CD4-positive, alpha-beta memory T cell (primary cell): ENCODE results near the gene SYVN1. TPM values are rescaled to one million over a fixed set of nuclear protein-coding genes. Genes with fewer than 3 reads are reported as not detected.

ENCODE experiments used
- CTCF ChIA-PET: fragments of 350-600 bp; sonication (Branson Sonifier 250); formaldehyde crosslinking; loops from one replicate; lab custom pipeline; 2021; ENCODE audit warnings: inconsistent platforms; ENCODE audit not compliant: partially characterized antibody; lab: Charles Lee
- POLR2A ChIA-PET: fragments of 350-600 bp; sonication (Branson Sonifier 250); formaldehyde crosslinking; loops from one replicate; lab custom pipeline; 2021; ENCODE audit not compliant: partially characterized antibody; lab: Charles Lee
- DNase-seq, 5 donors: peaks; one replicate each; pipeline versions ENCODE4 v3.0.0 to v3.0.0-alpha.2; 2020 to 2022; ENCODE audit warnings: mixed read lengths in 1 of 5
- H3K27ac ChIP-seq: one replicate; pipeline ENCODE4 v1.7.0; 2013; ENCODE audit warnings: low read depth, low read length
- H3K27me3 ChIP-seq: 2 replicates; pipeline ENCODE4 v1.7.0; 2013; ENCODE audit warnings: mild to moderate bottlenecking, low read length, moderate library complexity; ENCODE audit not compliant: insufficient read depth
- H3K36me3 ChIP-seq: 2 replicates; pipeline ENCODE4 v1.7.0; 2013; ENCODE audit warnings: mild to moderate bottlenecking, low read length, moderate library complexity; ENCODE audit not compliant: insufficient read depth
- H3K4me1 ChIP-seq: 2 replicates; pipeline ENCODE4 v1.7.0; 2013; ENCODE audit warnings: mild to moderate bottlenecking, low read length, moderate library complexity; ENCODE audit not compliant: insufficient read depth
- H3K4me3 ChIP-seq, 2 donors: one replicate each; pipeline ENCODE4 v1.7.0; 2013; ENCODE audit warnings: low read length in 2 of 2, mild to moderate bottlenecking in 1 of 2
- H3K9me3 ChIP-seq, 2 donors: one replicate each; pipeline ENCODE4 v1.7.0; 2013; ENCODE audit warnings: low read length in 2 of 2, control low read depth in 1 of 2; ENCODE audit not compliant: control insufficient read depth in 1 of 2
- H3K27ac Mint-ChIP-seq, 7 donors: one replicate each; pipeline ENCODE4 v1.8.0; 2020 to 2021; ENCODE audit warnings: mixed read lengths in 7 of 7, mild to moderate bottlenecking in 6 of 7, inconsistent platforms in 3 of 7, moderate library complexity in 3 of 7
- H3K27me3 Mint-ChIP-seq, 2 donors: one replicate each; pipeline ENCODE4 v1.8.0; 2020 to 2021; ENCODE audit warnings: mixed read lengths in 2 of 2
- H3K36me3 Mint-ChIP-seq, 2 donors: one replicate each; pipeline ENCODE4 v1.8.0; 2020 to 2021; ENCODE audit warnings: mixed read lengths in 2 of 2, inconsistent platforms in 1 of 2, mild to moderate bottlenecking in 1 of 2
- H3K4me1 Mint-ChIP-seq, 4 donors: one replicate each; pipeline ENCODE4 v1.8.0; 2020 to 2021; ENCODE audit warnings: mixed read lengths in 4 of 4, mild to moderate bottlenecking in 1 of 4
- H3K4me3 Mint-ChIP-seq, 8 donors: one replicate each; pipeline ENCODE4 v1.8.0; 2020 to 2021; ENCODE audit warnings: mixed read lengths in 8 of 8, mild to moderate bottlenecking in 7 of 8, moderate library complexity in 6 of 8, inconsistent platforms in 3 of 8
- H3K9me3 Mint-ChIP-seq, 8 donors: one replicate each; pipeline ENCODE4 v1.8.0; 2020 to 2021; ENCODE audit warnings: mixed read lengths in 8 of 8, mild to moderate bottlenecking in 5 of 8, inconsistent platforms in 3 of 8, moderate library complexity in 1 of 8
- intact Hi-C: fragments of 100-400 bp; cut with micrococcal nuclease; formaldehyde crosslinking; loops from one replicate; pipeline ENCODE4 v1.15.1; 2023
- polyA plus RNA-seq, 2 donors: library from polyadenylated mRNA; unstranded; fragments of 300-500 nt; fragmentation: Illumina TruSeq; gene quantifications; one replicate each; pipeline ENCODE4 v1.2.3, GENCODE V29; 2021
- total RNA-seq, 2 experiments: library from RNA; stranded (reverse); gene quantifications; one replicate each; pipeline ENCODE4 v1.2.3, GENCODE V29; 2021

The SYVN1 gene
- total and polyA plus RNA-seq, 4 experiments from 2014 or later, result 2.8 to 76.5 (median 45.5) TPM

- ChIA-PET POLR2A (interaction anchor here (0.9 to 17.5 kb wide), 2 partner anchors 24 to 50 kb away, joined by 3 to 320 read pairs; partner anchors contain the start of genes FAU, MRPL49, SAC3D1 and TM7SF2), CTCF (interaction anchor here (0.9 to 1.3 kb wide), 3 partner anchors 20 to 23 kb away, joined by 3 to 5 read pairs (median 4); partner anchors contain the start of gene TM7SF2)
- Histone ChIP-seq H3K4me3 (no peak overlapping the region), H3K27me3 (no peaks in the 10 kb centered on the region), H3K36me3 (peaks cover 33% of the 10 kb centered on the region), H3K4me1 (peaks cover 4% of the 10 kb centered on the region), H3K27ac (no peak overlapping the region), H3K9me3 (no peaks in the 10 kb centered on the region)
- H3K4me1 Mint-ChIP-seq, result peaks cover 3 to 9% (median 6%) of the 10 kb centered on the region in 4 donors
- H3K4me3 Mint-ChIP-seq, result no peak overlapping the region
- H3K36me3 Mint-ChIP-seq, result peaks cover 19 to 26% of the 10 kb centered on the region in 2 donors
- intact Hi-C loops, result no loop called here
- no peaks in the 10 kb centered on the region for H3K27me3 Mint-ChIP-seq
- no peak for DNase-seq
- no peak overlapping the region for H3K27ac Mint-ChIP-seq
- H3K9me3 Mint-ChIP-seq, result no peaks in the 10 kb centered on the region
Observed at GRCh38 chr11:65090628-65091027, 43.7 kb downstream of the SYVN1 start.

- no peak for DNase-seq
- no peak overlapping the region for H3K27ac ChIP-seq
- no peaks in the 10 kb centered on the region for H3K27me3 Mint-ChIP-seq
- H3K9me3 ChIP-seq, result no peaks in the 10 kb centered on the region
- peaks cover 38% of the 10 kb centered on the region for H3K36me3 ChIP-seq
- H3K9me3 Mint-ChIP-seq, result no peaks in the 10 kb centered on the region
- H3K4me3 Mint-ChIP-seq, result no peak overlapping the region
- H3K4me3 ChIP-seq, result no peak overlapping the region
- POLR2A ChIA-PET, result interaction anchor here (17.5 kb wide), 1 partner anchor 25 kb away, joined by 320 read pairs; the partner anchor contains the start of genes FAU, MRPL49, TM7SF2 and ZNHIT2
- H3K36me3 Mint-ChIP-seq, result peaks cover 21 to 28% of the 10 kb centered on the region in 2 donors
- peak overlapping the region in 1 of 7 donors; percentile 43 for H3K27ac Mint-ChIP-seq
- H3K27me3 ChIP-seq, result no peaks in the 10 kb centered on the region
- intact Hi-C loops, result no loop called here
- H3K4me1 ChIP-seq, result peaks cover 13% of the 10 kb centered on the region
- peaks cover 5 to 17% (median 10%) of the 10 kb centered on the region in 4 donors for H3K4me1 Mint-ChIP-seq
- CTCF ChIA-PET, result interaction anchor here (0.6 to 1.3 kb wide), 3 partner anchors 10 to 24 kb away, joined by 3 to 5 read pairs (median 4); partner anchors contain the start of gene TM7SF2
Observed at GRCh38 chr11:65089621-65090020, 44.7 kb downstream of the SYVN1 start.

DNA sequence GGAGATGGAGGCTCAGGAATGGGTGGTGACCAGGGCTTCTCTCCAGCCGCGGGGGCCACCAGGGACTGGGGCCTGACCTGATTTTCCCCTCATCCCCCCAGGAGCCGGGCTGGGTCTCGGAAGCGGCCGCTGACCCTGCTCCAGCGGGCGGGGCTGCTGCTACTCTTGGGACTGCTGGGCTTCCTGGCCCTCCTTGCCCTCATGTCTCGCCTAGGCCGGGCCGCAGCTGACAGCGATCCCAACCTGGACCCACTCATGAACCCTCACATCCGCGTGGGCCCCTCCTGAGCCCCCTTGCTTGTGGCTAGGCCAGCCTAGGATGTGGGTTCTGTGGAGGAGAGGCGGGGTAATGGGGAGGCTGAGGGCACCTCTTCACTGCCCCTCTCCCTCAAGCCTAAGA lies 46.5 kb downstream of the SYVN1 start:
- H3K27me3 Mint-ChIP-seq, result no peaks in the 10 kb centered on the region
- H3K4me1 ChIP-seq, result peaks cover 24% of the 10 kb centered on the region
- peaks cover 28 to 29% of the 10 kb centered on the region in 2 donors for H3K36me3 Mint-ChIP-seq
- H3K27ac Mint-ChIP-seq, result no peak overlapping the region
- H3K4me3 ChIP-seq, result no peak overlapping the region
- H3K27ac ChIP-seq, result no peak overlapping the region
- ChIA-PET POLR2A (interaction anchor here (0.7 kb wide), 1 partner anchor 30 kb away, joined by 6 read pairs; the partner anchor contains the start of gene ZNHIT2), CTCF (no interaction called here)
- no peaks in the 10 kb centered on the region for H3K9me3 ChIP-seq
- DNase-seq, result no peak
- peaks cover 38% of the 10 kb centered on the region for H3K36me3 ChIP-seq
- H3K9me3 Mint-ChIP-seq, result peaks cover 0 to 4% (median 0%) of the 10 kb centered on the region in 8 donors
- peaks cover 9 to 35% (median 23%) of the 10 kb centered on the region in 4 donors for H3K4me1 Mint-ChIP-seq
- no peaks in the 10 kb centered on the region for H3K27me3 ChIP-seq
- H3K4me3 Mint-ChIP-seq, result no peak overlapping the region
- intact Hi-C loops, result no loop called here

GRCh38 chr11:65087216-65087615 lies 47.1 kb downstream of the SYVN1 start:
- ChIA-PET CTCF (interaction anchor here (1.5 kb wide), 1 partner anchor 13 kb away, joined by 4 read pairs; no protein-coding TSS in a partner anchor), POLR2A (interaction anchor here (1.0 to 3.0 kb wide), 4 partner anchors 10 to 35 kb away, joined by 3 to 17 read pairs (median 14); partner anchors contain the start of genes FAU, MRPL49, TM7SF2 and VPS51)
- H3K4me1 Mint-ChIP-seq, result peaks cover 9 to 37% (median 25%) of the 10 kb centered on the region in 4 donors
- no peak overlapping the region for H3K27ac Mint-ChIP-seq
- peaks cover 28 to 29% of the 10 kb centered on the region in 2 donors for H3K36me3 Mint-ChIP-seq
- Histone ChIP-seq H3K27ac (no peak overlapping the region), H3K4me1 (peaks cover 24% of the 10 kb centered on the region), H3K27me3 (no peaks in the 10 kb centered on the region), H3K4me3 (no peak overlapping the region), H3K9me3 (no peaks in the 10 kb centered on the region), H3K36me3 (peaks cover 38% of the 10 kb centered on the region)
- peaks cover 0 to 4% (median 0%) of the 10 kb centered on the region in 8 donors for H3K9me3 Mint-ChIP-seq
- no peak for DNase-seq
- no peak overlapping the region for H3K4me3 Mint-ChIP-seq
- intact Hi-C loops, result no loop called here
- no peaks in the 10 kb centered on the region for H3K27me3 Mint-ChIP-seq

DNA sequence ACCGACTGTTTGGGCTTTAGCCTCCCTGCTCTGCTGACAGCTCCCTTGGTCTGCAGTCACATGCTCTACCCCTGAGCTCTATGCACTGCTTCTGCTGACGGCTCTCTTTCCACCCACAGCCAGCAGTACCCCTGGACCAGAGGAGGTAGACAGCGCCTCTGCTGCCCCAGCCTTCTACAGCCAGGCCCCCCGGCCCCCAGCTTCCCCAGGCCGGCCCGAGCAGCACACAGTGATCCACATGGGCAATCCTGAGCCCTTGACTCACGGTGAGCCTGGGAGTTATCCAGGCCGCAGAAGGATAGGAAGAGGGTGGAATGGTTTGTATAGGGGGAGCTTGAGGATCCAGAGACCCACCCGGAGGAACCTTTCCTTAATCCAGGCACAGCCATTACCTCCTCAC lies 47.5 kb downstream of the SYVN1 start:
- Histone ChIP-seq H3K27me3 (no peaks in the 10 kb centered on the region), H3K27ac (no peak overlapping the region), H3K36me3 (peaks cover 38% of the 10 kb centered on the region), H3K9me3 (no peaks in the 10 kb centered on the region), H3K4me3 (no peak overlapping the region), H3K4me1 (peaks cover 24% of the 10 kb centered on the region)
- Mint-ChIP-seq H3K4me3 (peak overlapping the region in 1 of 8 donors; percentile 49), H3K27me3 (no peaks in the 10 kb centered on the region), H3K36me3 (peaks cover 28 to 29% of the 10 kb centered on the region in 2 donors), H3K27ac (no peak overlapping the region), H3K9me3 (peaks cover 0 to 4% (median 0%) of the 10 kb centered on the region in 8 donors), H3K4me1 (peaks cover 9 to 37% (median 25%) of the 10 kb centered on the region in 4 donors)
- intact Hi-C loops, result no loop called here
- POLR2A ChIA-PET, result interaction anchor here (1.0 to 3.0 kb wide), 5 partner anchors 10 to 35 kb away, joined by 3 to 17 read pairs (median 14); partner anchors contain the start of genes FAU, MRPL49, TM7SF2 and VPS51
- CTCF ChIA-PET, result interaction anchor here (1.5 kb wide), 1 partner anchor 13 kb away, joined by 4 read pairs; no protein-coding TSS in a partner anchor
- DNase-seq, result no peak

GRCh38 chr11:65085446-65085845 lies 48.9 kb downstream of the SYVN1 start:
- no peaks in the 10 kb centered on the region for H3K27me3 Mint-ChIP-seq
- no peaks in the 10 kb centered on the region for H3K27me3 ChIP-seq
- H3K4me1 ChIP-seq, result peaks cover 24% of the 10 kb centered on the region
- peak overlapping the region; percentile 97 to 99 (median 98) for H3K27ac Mint-ChIP-seq
- no peaks in the 10 kb centered on the region for H3K9me3 ChIP-seq
- POLR2A ChIA-PET, result interaction anchor here (0.6 to 3.0 kb wide), 8 partner anchors 9 to 46 kb away, joined by 3 to 17 read pairs (median 4); partner anchors contain the start of genes FAU, MRPL49, TM7SF2 and VPS51
- intact Hi-C loops, result no loop called here
- peaks cover 38% of the 10 kb centered on the region for H3K36me3 ChIP-seq
- CTCF ChIA-PET, result interaction anchor here (1.0 to 1.8 kb wide), 8 partner anchors 9 to 71 kb away, joined by 3 to 9 read pairs (median 4); partner anchors contain the start of genes ARL2 and SAC3D1
- H3K4me1 Mint-ChIP-seq, result peaks cover 9 to 42% (median 25%) of the 10 kb centered on the region in 4 donors
- H3K4me3 Mint-ChIP-seq, result peak overlapping the region; percentile 22 to 96 (median 94)
- H3K9me3 Mint-ChIP-seq, result peaks cover 0 to 4% (median 0%) of the 10 kb centered on the region in 8 donors
- H3K36me3 Mint-ChIP-seq, result peaks cover 28 to 29% of the 10 kb centered on the region in 2 donors
- no peak overlapping the region for H3K4me3 ChIP-seq
- no peak overlapping the region for H3K27ac ChIP-seq
- DNase-seq, result no peak
